ENCODE results near the gene BCL11A.

The BCL11A gene

GRCh38 chr2:60528281-60529020 is 25.0 kb downstream of the BCL11A start:
- no peak for DNase-seq (ENCODE audit: low read depth in 2 of 2, low spot score in 1 of 2)

DNA sequence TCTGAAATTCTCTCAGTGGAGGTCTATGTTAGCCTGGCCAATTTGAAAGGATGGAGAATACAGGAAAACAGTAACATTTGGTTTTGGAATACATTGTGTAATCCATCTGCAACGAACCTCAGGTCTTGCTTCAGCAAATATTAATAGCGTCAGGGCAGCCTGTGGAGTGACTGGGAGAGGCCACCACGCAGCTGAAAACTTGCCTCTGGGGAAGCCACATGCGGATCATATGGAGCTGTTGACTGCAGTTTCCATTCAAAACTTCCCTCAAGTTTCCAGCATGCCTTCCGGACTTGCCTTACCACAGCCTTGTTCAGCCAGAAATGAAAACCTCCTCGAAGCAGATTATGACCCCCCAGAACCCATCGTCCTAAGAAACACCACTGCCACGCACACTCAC is 25.7 kb downstream of the BCL11A start:
- no peak for DNase-seq (ENCODE audit: low read depth in 2 of 2, low spot score in 1 of 2)

DNA sequence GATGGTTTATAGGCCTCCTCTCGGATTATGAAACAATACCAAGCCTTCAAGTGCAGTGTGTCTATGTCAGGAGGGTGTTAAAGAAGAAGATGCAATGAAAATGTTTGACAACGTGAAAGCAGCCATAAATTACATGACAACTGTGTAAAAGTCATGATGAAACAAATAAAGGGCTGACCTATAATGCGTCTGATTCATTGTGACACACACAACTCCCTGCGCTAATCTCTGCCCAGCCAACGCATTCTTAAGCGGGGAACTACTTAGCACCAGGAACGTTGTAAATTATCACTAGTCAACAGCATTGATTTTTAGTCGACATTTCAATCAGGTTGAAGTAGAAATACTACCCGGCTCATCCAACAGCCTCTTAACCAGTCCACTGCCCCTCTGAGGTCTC is 26.8 kb downstream of the BCL11A start:
- DNase-seq (ENCODE audit: low read depth in 2 of 2, low spot score in 1 of 2): no peak

DNA sequence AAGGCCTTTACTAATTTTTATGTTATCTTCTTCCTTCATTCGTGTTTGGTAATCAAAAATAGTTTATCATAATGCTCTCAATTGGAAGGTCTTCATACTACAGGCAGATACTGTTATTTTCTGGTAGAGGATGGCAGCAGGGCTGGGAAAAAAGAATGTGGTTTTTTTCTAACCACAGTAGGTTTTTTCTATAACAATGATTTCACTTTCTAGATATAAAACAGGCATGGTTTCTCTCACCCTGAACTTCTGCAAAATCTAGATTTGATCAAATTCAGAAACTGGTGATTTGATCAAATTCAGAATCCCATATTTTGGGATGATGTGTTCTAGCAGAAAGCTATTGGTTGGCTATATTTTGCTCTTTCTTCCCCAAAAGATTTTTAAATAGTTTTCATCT is 27.6 kb downstream of the BCL11A start:
- DNase-seq (ENCODE audit: low read depth in 2 of 2, low spot score in 1 of 2): no peak

GRCh38 chr2:60524874-60525273 is 28.6 kb downstream of the BCL11A start:
- DNase-seq (ENCODE audit: low read depth in 2 of 2, low spot score in 1 of 2): no peak

DNA sequence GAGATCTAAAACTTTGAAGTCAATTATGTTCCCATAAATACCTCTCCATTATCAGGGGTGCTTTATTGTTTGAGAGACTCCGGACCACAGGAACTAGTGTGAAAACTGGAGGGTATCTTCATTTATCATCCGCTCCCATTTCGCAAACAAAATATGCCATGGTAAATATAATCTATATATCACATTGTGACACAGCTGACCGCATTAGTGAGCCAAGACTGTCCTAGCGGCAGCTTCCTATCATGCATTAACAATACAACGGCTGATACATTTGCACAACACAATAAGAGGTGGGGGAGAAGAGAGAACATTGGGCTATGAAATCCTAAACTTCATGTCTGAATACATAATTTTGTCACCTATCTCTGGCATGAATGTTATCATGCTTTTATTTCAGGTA is 29.5 kb downstream of the BCL11A start:
- no peak for DNase-seq (ENCODE audit: low read depth in 2 of 2, low spot score in 1 of 2)

GRCh38 chr2:60522462-60522861 is 31.0 kb downstream of the BCL11A start:
- DNase-seq (ENCODE audit: low read depth in 2 of 2, low spot score in 1 of 2): no peak

DNA sequence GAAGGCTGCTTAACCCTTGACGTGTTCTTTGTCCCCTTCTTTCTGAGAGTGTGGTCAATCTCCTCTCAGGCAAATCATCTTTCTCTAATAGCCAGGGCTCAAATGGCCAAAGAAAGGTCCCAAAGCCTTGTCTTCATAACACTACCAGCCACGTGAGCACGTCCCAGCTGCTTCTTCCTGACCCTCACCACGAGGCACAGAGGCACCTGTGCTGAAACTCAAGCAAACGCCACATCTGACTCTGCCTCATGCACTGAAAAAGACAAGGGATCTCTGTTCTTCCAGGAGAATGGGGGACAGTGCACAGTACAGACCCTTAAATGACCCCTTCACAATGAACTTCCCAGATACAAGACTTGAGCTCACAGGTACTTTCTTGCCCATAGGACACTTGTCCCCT is 31.8 kb downstream of the BCL11A start:
- DNase-seq (ENCODE audit: low read depth in 2 of 2, low spot score in 1 of 2): no peak

DNA sequence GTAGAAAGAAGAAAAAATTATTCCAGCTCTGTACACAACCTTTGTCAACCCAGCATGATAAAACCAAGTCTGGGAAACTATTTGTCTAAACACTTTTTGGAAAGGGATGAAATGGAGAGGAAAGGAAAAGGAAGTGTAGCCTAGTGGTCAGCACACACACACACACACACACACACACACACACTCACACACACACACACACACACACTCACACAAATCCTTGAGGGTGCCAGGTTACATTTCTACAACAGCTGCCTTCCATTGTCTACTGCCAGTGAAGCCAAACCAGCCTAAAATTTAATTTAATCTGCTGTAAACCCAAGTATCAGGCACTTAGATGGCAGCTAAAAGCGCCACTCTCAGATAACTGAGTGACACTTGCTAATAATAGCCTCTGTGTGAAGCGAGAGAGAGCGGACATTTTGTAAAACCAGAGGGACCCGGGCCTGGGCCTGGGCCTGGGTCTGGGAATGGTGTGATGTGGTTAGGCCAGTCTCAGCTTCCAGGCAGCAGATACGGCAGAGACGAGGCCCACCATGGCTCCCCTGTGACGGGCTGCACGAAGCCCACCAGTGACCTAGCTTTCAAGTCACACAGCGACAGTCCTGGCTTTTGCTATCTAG is 32.4 kb downstream of the BCL11A start:
- DNase-seq (ENCODE audit: low read depth in 2 of 2, low spot score in 1 of 2): no peak

GRCh38 chr2:60520151-60520876 is 33.1 kb downstream of the BCL11A start:
- DNase-seq (ENCODE audit: low read depth in 2 of 2, low spot score in 1 of 2): no peak

- no peak for DNase-seq (ENCODE audit: low read depth in 2 of 2, low spot score in 1 of 2)
These were observed 34.1 kb downstream of the BCL11A start for GRCh38 chr2:60519231-60519863.

DNA sequence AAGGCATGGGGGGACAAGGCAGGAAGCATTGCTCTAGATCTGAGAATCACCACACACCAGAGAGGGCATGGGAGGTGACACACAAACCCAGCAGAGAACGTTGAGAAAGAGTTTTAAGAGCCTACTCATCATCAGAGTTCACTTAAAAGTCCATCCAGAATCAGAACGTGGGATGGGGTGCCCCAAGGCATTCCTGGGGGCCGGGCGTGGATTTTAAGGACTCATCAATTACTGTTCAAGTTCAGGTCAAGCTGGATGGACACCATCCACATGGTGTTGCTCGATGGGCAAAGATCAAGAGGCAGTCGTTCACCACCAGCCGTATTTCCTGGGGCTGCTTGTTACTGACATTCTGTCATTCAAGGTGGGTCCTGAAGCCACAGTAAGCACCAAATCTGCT is 34.9 kb downstream of the BCL11A start:
- no peak for DNase-seq (ENCODE audit: low read depth in 2 of 2, low spot score in 1 of 2)

GRCh38 chr2:60517446-60517845 is 36.0 kb downstream of the BCL11A start:
- no peak for DNase-seq (ENCODE audit: low read depth in 2 of 2, low spot score in 1 of 2)

DNA sequence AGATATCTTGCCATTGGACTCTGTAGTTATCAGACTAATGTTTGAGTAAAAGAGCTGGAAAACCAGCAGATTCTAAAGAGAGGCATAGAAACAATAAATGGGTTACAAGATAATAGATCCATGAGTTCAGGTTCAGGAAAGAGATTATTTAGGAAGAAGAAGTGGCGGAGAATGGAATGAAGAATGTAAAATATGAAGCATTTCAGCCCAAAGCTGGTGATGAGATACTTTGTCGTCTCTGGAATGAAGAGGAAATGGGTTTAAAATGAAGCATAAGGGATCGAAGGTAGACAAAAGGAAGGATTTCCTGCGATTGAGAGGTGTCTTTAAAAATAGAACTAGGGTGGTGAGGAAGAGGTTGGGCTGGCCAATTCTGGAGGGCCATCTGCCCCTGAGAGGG is 36.6 kb downstream of the BCL11A start:
- no peak for DNase-seq (ENCODE audit: low read depth in 2 of 2, low spot score in 1 of 2)

DNA sequence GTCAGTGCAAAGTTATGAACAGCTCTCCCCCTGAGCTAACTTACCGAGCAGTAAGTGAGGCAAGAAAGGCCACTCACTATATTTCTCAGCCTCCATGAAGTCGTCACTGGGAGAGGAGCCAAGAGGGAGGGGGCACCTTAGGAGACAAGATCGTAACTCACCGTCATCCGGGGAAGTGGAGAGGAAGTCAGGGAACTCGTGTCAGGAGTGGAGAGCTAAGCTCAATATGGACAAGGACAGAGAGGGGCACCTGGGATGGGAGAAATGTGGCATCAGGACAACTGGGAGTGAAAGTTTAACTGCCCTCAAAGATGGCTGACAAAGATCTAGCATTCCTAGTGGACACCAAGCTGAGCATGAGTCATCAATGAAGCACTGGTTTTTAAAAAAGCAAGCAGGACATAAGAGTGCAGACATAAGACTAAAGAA is 37.1 kb downstream of the BCL11A start:
- no peak for DNase-seq (ENCODE audit: low read depth in 2 of 2, low spot score in 1 of 2)

- DNase-seq (ENCODE audit: low read depth in 2 of 2, low spot score in 1 of 2): no peak
These were observed 37.7 kb downstream of the BCL11A start for GRCh38 chr2:60515721-60516226.

DNA sequence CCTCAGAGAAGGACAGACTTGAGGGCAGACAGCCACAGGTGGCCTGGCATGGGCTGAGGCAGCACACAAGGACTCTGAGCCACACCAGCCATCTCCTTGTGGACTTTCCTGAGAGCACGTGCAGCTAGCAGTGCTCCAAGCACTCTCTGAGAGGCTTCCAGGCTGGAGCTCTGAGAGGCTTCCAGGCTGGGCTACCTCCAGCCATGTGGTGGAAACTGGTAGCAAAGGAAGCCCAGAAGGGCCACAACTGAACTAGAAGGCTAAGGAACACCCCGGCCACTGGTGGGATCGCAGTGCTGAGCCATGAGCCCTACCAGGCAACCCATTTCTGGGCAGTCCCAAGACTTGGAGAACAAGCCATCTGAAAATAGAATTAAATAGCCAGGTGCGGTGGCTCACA is 39.5 kb downstream of the BCL11A start:
- no peak for DNase-seq (ENCODE audit: low read depth in 2 of 2, low spot score in 1 of 2)

DNA sequence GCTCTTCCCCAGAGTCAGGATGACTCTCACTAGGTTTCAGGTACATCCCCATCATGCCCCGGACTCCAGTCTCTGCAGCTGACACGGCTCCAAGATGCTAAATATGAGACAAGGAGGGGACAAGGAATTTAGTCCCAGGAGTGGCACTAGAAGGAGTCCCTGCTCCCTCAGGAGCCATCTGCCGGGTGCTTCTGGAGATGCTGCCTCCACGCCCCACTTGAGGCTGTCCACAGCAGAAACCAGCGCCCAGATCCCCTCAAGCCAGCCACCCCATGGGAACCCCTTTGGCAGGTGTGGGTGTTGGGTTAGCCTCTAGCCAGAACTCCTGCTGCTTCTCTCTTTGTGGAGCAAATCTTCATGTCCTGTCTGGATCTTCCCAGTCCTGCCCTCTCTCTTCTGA is 40.3 kb downstream of the BCL11A start:
- DNase-seq (ENCODE audit: low read depth in 2 of 2, low spot score in 1 of 2): no peak

DNA sequence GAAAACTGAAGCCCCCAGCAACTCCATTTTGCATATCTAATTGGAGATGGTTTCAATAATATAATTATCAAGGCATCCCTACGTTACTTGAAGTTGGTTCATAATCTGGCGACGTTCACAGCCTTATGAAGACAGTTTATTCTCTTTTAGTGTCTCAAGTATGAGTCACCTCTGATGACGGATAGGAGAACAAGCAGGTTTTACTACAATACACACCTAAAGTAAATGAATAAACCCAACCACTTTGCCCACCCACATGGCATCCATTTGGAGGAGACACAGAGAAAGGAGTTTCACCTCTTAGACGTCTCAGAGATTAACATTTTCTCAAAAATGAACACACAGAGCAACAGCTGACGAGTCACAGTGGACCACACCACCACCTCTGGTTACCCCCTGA is 40.8 kb downstream of the BCL11A start:
- no peak for DNase-seq (ENCODE audit: low read depth in 2 of 2, low spot score in 1 of 2)

- no peak for DNase-seq (ENCODE audit: low read depth in 2 of 2, low spot score in 1 of 2)
These were observed 41.3 kb downstream of the BCL11A start for GRCh38 chr2:60512062-60512622.

DNA sequence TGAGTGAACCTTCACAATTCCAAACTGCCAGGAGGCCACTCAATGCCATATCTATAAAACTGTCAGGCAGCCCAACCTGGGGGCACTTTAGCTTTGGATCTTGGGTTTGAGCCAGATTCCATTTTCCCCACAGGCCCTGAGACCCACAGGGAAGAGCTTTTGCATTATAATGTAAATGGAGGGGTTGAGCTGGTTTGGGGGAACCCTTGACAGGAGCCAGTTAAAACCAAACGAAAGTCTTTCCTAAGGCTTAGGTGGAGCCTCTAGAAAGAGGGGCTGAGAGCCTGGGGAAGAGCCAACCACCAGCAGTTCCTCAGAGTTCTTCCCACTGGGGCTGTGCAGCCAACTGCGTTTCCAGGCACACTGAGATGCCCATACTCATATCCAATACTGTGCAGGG is 42.7 kb downstream of the BCL11A start:
- no peak for DNase-seq (ENCODE audit: low read depth in 2 of 2, low spot score in 1 of 2)
